Measurements from ENCODE around the gene NAT10.

- TF ChIP-seq, protein P1, sequence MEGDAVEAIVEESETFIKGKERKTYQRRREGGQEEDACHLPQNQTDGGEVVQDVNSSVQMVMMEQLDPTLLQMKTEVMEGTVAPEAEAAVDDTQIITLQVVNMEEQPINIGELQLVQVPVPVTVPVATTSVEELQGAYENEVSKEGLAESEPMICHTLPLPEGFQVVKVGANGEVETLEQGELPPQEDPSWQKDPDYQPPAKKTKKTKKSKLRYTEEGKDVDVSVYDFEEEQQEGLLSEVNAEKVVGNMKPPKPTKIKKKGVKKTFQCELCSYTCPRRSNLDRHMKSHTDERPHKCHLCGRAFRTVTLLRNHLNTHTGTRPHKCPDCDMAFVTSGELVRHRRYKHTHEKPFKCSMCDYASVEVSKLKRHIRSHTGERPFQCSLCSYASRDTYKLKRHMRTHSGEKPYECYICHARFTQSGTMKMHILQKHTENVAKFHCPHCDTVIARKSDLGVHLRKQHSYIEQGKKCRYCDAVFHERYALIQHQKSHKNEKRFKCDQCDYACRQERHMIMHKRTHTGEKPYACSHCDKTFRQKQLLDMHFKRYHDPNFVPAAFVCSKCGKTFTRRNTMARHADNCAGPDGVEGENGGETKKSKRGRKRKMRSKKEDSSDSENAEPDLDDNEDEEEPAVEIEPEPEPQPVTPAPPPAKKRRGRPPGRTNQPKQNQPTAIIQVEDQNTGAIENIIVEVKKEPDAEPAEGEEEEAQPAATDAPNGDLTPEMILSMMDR (IDR thresholded peaks at IDR 0.05): no peak
- TF ChIP-seq POLR2AphosphoS5 (IDR thresholded peaks at IDR 0.05): no peak
- TF ChIP-seq POLR2A (IDR thresholded peaks at IDR 0.05): no peak
These were observed 79.1 kb downstream of the NAT10 start for GRCh38 chr11:34184505-34185015.

Measured in suprapubic skin (tissue), 4 donors.